ENCODE results near the gene KAZN.
"Not testable (repeated sequence)": the region's sequence is repeated elsewhere in the genome, so short reads cannot be mapped to it uniquely, and the experiment has no call there.

Gene KAZN

GRCh38 chr1:14961661-14962267, 363.3 kb downstream of the KAZN start:
- Histone ChIP-seq H3K9me3 (no peaks in the 10 kb centered on the region), H3K4me3 (ENCODE audit: low read depth in 1 of 2, low read length in 1 of 2) (no peak overlapping the region), H3K4me1 (ENCODE audit: control insufficient read depth in 1 of 2, insufficient read depth in 1 of 2, low read depth in 1 of 2, low read length in 1 of 2) (peaks cover 0 to 20% of the 10 kb centered on the region in 2 experiments), H3K27ac (no peak overlapping the region), H3K36me3 (no peaks in the 10 kb centered on the region), H3K27me3 (no peaks in the 10 kb centered on the region)
- TF ChIP-seq CTCF (IDR thresholded peaks at IDR 0.05) = no peak

- Histone ChIP-seq H3K36me3 (no peaks in the 10 kb centered on the region), H3K4me3 (ENCODE audit: low read depth in 1 of 2, low read length in 1 of 2) (no peak overlapping the region), H3K27me3 (no peaks in the 10 kb centered on the region), H3K27ac (no peak overlapping the region), H3K9me3 (no peaks in the 10 kb centered on the region), H3K4me1 (ENCODE audit: control insufficient read depth in 1 of 2, insufficient read depth in 1 of 2, low read depth in 1 of 2, low read length in 1 of 2) (peaks cover 0 to 20% of the 10 kb centered on the region in 2 experiments)
- no peak for TF ChIP-seq CTCF (IDR thresholded peaks at IDR 0.05)
These were observed 363.9 kb downstream of the KAZN start for GRCh38 chr1:14962407-14962806.

GRCh38 chr1:14963791-14964710, 365.6 kb downstream of the KAZN start:
- not testable (repeated sequence) for H3K9me3 ChIP-seq; H3K4me3 ChIP-seq (ENCODE audit: low read depth in 1 of 2, low read length in 1 of 2); H3K27ac ChIP-seq; H3K4me1 ChIP-seq (ENCODE audit: control insufficient read depth in 1 of 2, insufficient read depth in 1 of 2, low read depth in 1 of 2, low read length in 1 of 2); H3K36me3 ChIP-seq; H3K27me3 ChIP-seq

- Histone ChIP-seq H3K4me3 (ENCODE audit: low read depth in 1 of 2, low read length in 1 of 2) (no peak overlapping the region), H3K9me3 (no peaks in the 10 kb centered on the region), H3K36me3 (no peaks in the 10 kb centered on the region), H3K4me1 (ENCODE audit: control insufficient read depth in 1 of 2, insufficient read depth in 1 of 2, low read depth in 1 of 2, low read length in 1 of 2) (peaks cover 0 to 3% of the 10 kb centered on the region in 2 experiments), H3K27ac (no peak overlapping the region), H3K27me3 (no peaks in the 10 kb centered on the region)
- TF ChIP-seq CTCF (IDR thresholded peaks at IDR 0.05) = no peak
These were observed 366.2 kb downstream of the KAZN start for GRCh38 chr1:14964711-14965055.

- no peak overlapping the region for H3K27ac ChIP-seq
- no peak overlapping the region for H3K4me3 ChIP-seq (ENCODE audit: low read depth in 1 of 2, low read length in 1 of 2)
- no peak for TF ChIP-seq CTCF (IDR thresholded peaks at IDR 0.05)
- peaks cover 0 to under 1% of the 10 kb centered on the region in 2 experiments for H3K4me1 ChIP-seq (ENCODE audit: control insufficient read depth in 1 of 2, insufficient read depth in 1 of 2, low read depth in 1 of 2, low read length in 1 of 2)
- H3K9me3 ChIP-seq = no peaks in the 10 kb centered on the region
- H3K27me3 ChIP-seq = no peaks in the 10 kb centered on the region
- no peaks in the 10 kb centered on the region for H3K36me3 ChIP-seq
These were observed 369.9 kb downstream of the KAZN start for GRCh38 chr1:14968251-14968851.

GRCh38 chr1:14969006-14969405, 370.5 kb downstream of the KAZN start:
- Histone ChIP-seq H3K4me1 (ENCODE audit: control insufficient read depth in 1 of 2, insufficient read depth in 1 of 2, low read depth in 1 of 2, low read length in 1 of 2) (no peaks in the 10 kb centered on the region), H3K27me3 (no peaks in the 10 kb centered on the region), H3K9me3 (no peaks in the 10 kb centered on the region), H3K27ac (no peak overlapping the region), H3K4me3 (ENCODE audit: low read depth in 1 of 2, low read length in 1 of 2) (no peak overlapping the region), H3K36me3 (no peaks in the 10 kb centered on the region)
- no peak for TF ChIP-seq CTCF (IDR thresholded peaks at IDR 0.05)
